PFSK-1 (cell line): ENCODE data around the gene H1-8.

ENCODE experiments used
- FOXP2 ChIP-seq: optimal IDR thresholded peaks from 2 replicates; pipeline ENCODE3; 2011; ENCODE audit warnings: borderline replicate concordance, control low read depth, inconsistent platforms; ENCODE audit not compliant: insufficient read depth; ENCODE audit errors: extremely low read length, extremely low read depth
- POLR2AphosphoS5 ChIP-seq: IDR thresholded peaks from 2 replicates; pipeline ENCODE4 v1.6.1; 2012; ENCODE audit warnings: low read depth, mild to moderate bottlenecking, control low read depth, low read length, moderate library complexity
- REST ChIP-seq, 2 experiments: IDR thresholded peaks; 2 replicates each; pipeline versions ENCODE4 v1.6.1 to v1.8.0; 2011 to 2012; ENCODE audit warnings: low read depth in 2 of 2, low read length in 2 of 2, control low read depth in 1 of 2, inconsistent platforms in 1 of 2, mild to moderate bottlenecking in 1 of 2, moderate library complexity in 1 of 2; ENCODE audit not compliant: insufficient read depth in 1 of 2
- SIN3A ChIP-seq: IDR thresholded peaks from 2 replicates; pipeline ENCODE4 v1.6.1; 2012; ENCODE audit warnings: mild to moderate bottlenecking, low read length, moderate library complexity, borderline replicate concordance; ENCODE audit not compliant: insufficient read depth
- TAF1 ChIP-seq: IDR thresholded peaks from 2 replicates; pipeline ENCODE4 v1.6.1; 2012; ENCODE audit warnings: low read length, control low read depth, borderline replicate concordance; ENCODE audit not compliant: insufficient read depth

- TF ChIP-seq POLR2AphosphoS5, result no peak
- TF ChIP-seq TAF1, result no peak
- no peak for TF ChIP-seq REST (IDR thresholded peaks at IDR 0.05; ENCODE audit: insufficient read depth in 1 of 2, low read depth in 2 of 2, low read length in 2 of 2)
- TF ChIP-seq SIN3A, result no peak
- TF ChIP-seq FOXP2, result no peak
Measured at GRCh38 chr3:129514110-129514509, 28.9 kb upstream of the H1-8 start.
